Testis (tissue), 3 donors: ENCODE data around the gene TMEM120A. TPM values are rescaled to one million over a fixed set of nuclear protein-coding genes. Genes with fewer than 3 reads are reported as not detected.

Source experiments
- DNase-seq: peaks from one replicate; pipeline ENCODE4 v3.0.0-alpha.2; 2019
- H3K27ac ChIP-seq, 2 donors: fragments of 200-600 bp; sonication (generic); one replicate each; pipeline ENCODE4 v1.5.1; 2019
- H3K27me3 ChIP-seq: fragments of 200-600 bp; sonication (generic); one replicate; pipeline ENCODE4 v1.5.1; 2019
- H3K36me3 ChIP-seq: fragments of 200-600 bp; sonication (generic); one replicate; pipeline ENCODE4 v1.5.1; 2017; ENCODE audit warnings: low read depth; ENCODE audit errors: missing control alignments
- H3K4me1 ChIP-seq: fragments of 200-600 bp; sonication (generic); one replicate; pipeline ENCODE4 v1.5.1; 2019
- H3K4me3 ChIP-seq, 2 donors: fragments of 200-600 bp; sonication (generic); one replicate each; pipeline ENCODE4 v1.5.1; 2017 to 2019
- H3K9me3 ChIP-seq: fragments of 200-600 bp; sonication (generic); one replicate; pipeline ENCODE4 v1.5.1; 2017
- POLR2A ChIP-seq: fragments of 450-650 bp; IDR thresholded peaks from one replicate; pipeline ENCODE4 v1.6.1; 2017; ENCODE audit warnings: antibody characterized with exemption, mild to moderate bottlenecking, moderate library complexity
- WGBS, 2 donors: methylation state at CpG; one replicate each; pipeline ENCODE4 v1.1.5; 2018; 5-methylcytosine and 5-hydroxymethylcytosine counted together
- intact Hi-C: fragments of 100-400 bp; cut with DNase I; formaldehyde crosslinking; loops from one replicate; pipeline ENCODE4 v1.15.1; 2023; ENCODE audit warnings: low total_unique reads
- polyA plus RNA-seq: library from polyadenylated mRNA; stranded (reverse); fragments of 350-450 nt; fragmentation: Illumina TruSeq; extraction: RNeasy Lipid Tissue Mini Kit (QIAGEN cat#74804); gene quantifications from one replicate; pipeline ENCODE4 v1.2.3, GENCODE V29; 2014; ENCODE audit warnings: low read depth, low replicate concordance; ENCODE audit not compliant: insufficient read depth
- total RNA-seq, 2 donors: library from RNA; depleted of rRNA; stranded (reverse); fragments of >200 nt; gene quantifications; one replicate each; pipeline ENCODE4 v1.2.3, GENCODE V29; 2016
- TF ChIP-seq, protein P1 (sequence below), 3 experiments: fragments of 450-650 bp in 2 of 3; fragments of 200-600 bp in 1 of 3; sonication (generic) in 1 of 3; IDR thresholded peaks; one replicate each; pipeline ENCODE4 v1.5.1; 2016 to 2019; ENCODE audit warnings: antibody characterized with exemption in 3 of 3, mild to moderate bottlenecking in 2 of 3, moderate library complexity in 1 of 3

Gene TMEM120A
- total and polyA plus RNA-seq, 3 donors from 2014 or later: 85.9 to 270 (median 150) TPM

DNA sequence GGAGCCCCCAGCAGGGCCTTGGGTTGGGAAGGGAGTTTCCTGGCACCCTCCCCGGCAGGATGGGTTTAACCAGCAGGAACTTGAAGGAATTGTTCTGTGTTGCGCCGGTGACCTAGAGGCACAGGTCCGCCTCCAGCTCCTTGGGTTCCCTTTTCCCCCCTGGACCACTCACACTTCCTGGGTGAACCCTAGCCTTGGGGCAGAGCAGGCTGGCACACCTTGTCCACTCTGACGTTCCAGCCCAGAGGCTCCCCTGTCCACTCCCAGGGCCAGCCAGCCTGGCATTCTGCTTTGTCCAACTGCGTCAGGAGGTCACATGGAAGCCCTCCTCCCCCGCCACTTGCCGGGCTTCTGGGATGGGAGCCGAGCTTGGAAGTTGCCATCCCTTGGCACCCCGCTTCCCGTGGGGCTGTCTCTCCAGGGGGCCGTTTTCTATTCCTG, 25.8 kb downstream of the TMEM120A start:
- no peaks in the 10 kb centered on the region for H3K9me3 ChIP-seq
- no peak overlapping the region for H3K4me3 ChIP-seq
- WGBS, 2 donors: 66 to 68% methylated on average over 11 to 12 of the region's 12 CpGs
- peaks cover 39% of the 10 kb centered on the region for H3K4me1 ChIP-seq
- no peaks in the 10 kb centered on the region for H3K27me3 ChIP-seq
- DNase-seq: no peak
- no peaks in the 10 kb centered on the region for H3K36me3 ChIP-seq
- intact Hi-C loops: no loop called here
- peak overlapping the region in 1 of 2 donors; percentile 71 for H3K27ac ChIP-seq
- TF ChIP-seq, protein P1, sequence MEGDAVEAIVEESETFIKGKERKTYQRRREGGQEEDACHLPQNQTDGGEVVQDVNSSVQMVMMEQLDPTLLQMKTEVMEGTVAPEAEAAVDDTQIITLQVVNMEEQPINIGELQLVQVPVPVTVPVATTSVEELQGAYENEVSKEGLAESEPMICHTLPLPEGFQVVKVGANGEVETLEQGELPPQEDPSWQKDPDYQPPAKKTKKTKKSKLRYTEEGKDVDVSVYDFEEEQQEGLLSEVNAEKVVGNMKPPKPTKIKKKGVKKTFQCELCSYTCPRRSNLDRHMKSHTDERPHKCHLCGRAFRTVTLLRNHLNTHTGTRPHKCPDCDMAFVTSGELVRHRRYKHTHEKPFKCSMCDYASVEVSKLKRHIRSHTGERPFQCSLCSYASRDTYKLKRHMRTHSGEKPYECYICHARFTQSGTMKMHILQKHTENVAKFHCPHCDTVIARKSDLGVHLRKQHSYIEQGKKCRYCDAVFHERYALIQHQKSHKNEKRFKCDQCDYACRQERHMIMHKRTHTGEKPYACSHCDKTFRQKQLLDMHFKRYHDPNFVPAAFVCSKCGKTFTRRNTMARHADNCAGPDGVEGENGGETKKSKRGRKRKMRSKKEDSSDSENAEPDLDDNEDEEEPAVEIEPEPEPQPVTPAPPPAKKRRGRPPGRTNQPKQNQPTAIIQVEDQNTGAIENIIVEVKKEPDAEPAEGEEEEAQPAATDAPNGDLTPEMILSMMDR (IDR thresholded peaks at IDR 0.05): no peak

DNA sequence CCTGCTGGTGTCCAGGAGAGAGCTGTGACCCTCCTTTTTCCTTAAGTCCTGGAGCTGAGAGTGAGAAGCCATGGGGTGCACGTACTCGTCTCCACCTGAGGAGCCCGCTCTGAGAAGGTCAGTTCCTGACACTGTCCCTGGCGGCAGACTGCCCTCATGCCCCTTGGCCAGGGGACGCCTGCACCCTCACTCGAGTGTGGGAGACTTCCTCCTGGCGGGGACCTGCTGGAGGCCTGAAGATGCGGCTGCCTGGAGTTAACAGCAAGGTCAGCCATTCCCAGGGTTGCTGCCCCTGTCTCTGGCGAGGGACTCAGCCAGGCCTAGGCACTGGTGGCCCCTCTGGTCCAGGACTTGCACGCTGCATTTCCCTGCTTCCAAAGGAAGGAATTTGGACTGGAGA, 26.4 kb downstream of the TMEM120A start:
- Histone ChIP-seq H3K27me3 (no peaks in the 10 kb centered on the region), H3K4me1 (peaks cover 45% of the 10 kb centered on the region), H3K4me3 (no peak overlapping the region), H3K9me3 (no peaks in the 10 kb centered on the region), H3K36me3 (no peaks in the 10 kb centered on the region), H3K27ac (peak overlapping the region in 1 of 2 donors; percentile 71)
- intact Hi-C loops: no loop called here
- DNase-seq: no peak
- WGBS, 2 donors: 47% methylated on average over 9 of the region's 10 CpGs; no CpG with 5 or more reads in 1 of the 2 donors
- TF ChIP-seq, protein P1 (IDR thresholded peaks at IDR 0.05): no peak
- no peak for TF ChIP-seq POLR2A

DNA sequence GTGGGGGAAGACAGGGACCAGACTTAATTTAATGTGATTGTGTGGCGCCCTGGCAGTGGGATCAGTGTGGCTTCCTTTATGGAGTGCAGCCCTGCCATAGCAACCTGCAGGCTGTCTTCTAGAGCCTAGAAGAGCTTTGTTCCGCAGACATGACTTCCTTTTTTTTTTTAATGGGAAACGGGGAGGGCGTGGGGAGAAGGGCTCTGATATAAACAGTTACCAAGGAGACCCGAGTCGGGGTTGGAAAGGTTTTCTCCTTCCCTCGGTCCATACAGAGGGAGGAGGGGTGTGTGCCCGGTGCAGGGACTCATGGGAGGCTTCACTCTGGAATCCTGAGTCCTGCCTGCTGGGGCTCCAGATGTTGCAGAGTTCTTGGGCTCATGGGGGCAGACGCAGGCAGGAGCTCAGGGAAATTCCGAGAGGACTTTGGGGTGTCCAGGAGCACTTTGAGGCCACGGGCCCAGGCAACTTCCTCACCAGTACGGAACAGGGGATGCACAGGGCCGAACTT, 26.9 kb downstream of the TMEM120A start:
- Histone ChIP-seq H3K4me1 (peaks cover 49% of the 10 kb centered on the region), H3K27me3 (no peaks in the 10 kb centered on the region), H3K36me3 (no peaks in the 10 kb centered on the region), H3K9me3 (no peaks in the 10 kb centered on the region), H3K27ac (peak overlapping the region; percentile 33 to 71), H3K4me3 (no peak overlapping the region)
- intact Hi-C loops: no loop called here
- DNase-seq: no peak
- TF ChIP-seq, protein P1 (IDR thresholded peaks at IDR 0.05): no peak
- no peak for TF ChIP-seq POLR2A
- 45 to 65% methylated on average over 12 to 13 of the region's 13 CpGs for WGBS, 2 donors

DNA sequence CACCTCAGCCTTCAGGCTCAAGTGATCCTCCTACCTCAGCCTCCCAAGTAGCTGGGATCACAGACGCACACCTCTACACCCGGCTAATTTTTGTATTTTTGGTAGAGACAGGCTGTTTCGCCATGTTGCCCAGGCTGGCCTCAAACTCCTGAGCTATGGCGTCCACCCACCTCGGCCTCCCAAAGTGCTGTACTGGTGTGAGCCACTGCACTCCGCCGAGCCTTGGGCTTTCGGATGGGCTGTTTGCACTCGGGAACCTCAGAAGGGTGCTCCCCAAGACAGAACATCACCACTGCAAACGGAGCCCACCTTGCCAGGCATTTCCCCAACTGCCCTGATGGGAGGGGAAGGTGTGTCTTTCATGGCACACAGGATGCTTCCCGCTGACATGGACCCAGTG, 27.3 kb downstream of the TMEM120A start:
- 62 to 71% methylated on average over 8 to 11 of the region's 11 CpGs for WGBS, 2 donors

More for the DNA sequence above, 27.3 kb downstream of the TMEM120A start:
- Histone ChIP-seq H3K27ac (peak overlapping the region; percentile 33 to 71), H3K4me3 (no peak overlapping the region), H3K36me3 (no peaks in the 10 kb centered on the region), H3K4me1 (peaks cover 54% of the 10 kb centered on the region), H3K27me3 (no peaks in the 10 kb centered on the region), H3K9me3 (no peaks in the 10 kb centered on the region)
- TF ChIP-seq, protein P1 (IDR thresholded peaks at IDR 0.05): no peak
- TF ChIP-seq POLR2A: no peak
- intact Hi-C loops: no loop called here
- DNase-seq: no peak
